Measurements from ENCODE around the gene IFITM1.
A peak's percentile ranks its signal among the peaks of the same experiment; 100 is the strongest.
"Not testable (repeated sequence)": the region's sequence is repeated elsewhere in the genome, so short reads cannot be mapped to it uniquely, and the experiment has no call there.

Gene IFITM1

DNA sequence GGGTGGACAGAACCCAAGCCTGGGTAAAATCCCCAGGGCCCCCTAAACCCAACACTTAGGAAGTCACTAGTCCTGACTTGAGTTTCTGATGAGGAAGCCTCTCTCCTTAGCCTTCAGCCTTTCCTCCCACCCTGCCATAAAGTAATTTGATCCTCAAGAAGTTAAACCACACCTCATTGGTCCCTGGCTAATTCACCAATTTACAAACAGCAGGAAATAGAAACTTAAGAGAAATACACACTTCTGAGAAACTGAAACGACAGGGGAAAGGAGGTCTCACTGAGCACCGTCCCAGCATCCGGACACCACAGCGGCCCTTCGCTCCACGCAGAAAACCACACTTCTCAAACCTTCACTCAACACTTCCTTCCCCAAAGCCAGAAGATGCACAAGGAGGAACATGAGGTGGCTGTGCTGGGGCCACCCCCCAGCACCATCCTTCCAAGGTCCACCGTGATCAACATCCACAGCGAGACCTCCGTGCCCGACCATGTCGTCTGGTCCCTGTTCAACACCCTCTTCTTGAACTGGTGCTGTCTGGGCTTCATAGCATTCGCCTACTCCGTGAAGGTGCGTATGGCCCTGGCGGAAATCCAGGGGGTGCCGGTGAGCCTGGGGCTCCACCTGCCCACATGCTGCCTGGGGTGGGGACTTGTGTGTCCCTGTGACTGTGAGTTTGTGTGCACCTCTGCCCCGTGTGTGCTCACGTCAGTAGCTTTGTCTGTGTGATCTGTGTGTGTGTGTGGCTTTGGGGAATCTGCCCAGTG is at the start of gene IFITM1:
Gene IFITM1, plus strand, starts transcription at position 254 of the 767 bp plus-strand sequence. Its CDS starts 131 bp downstream, at position 385.
- DNase-seq (ENCODE audit: low spot score in 2 of 2) (peak in 1 of 2 donors; percentile 73), ATAC-seq (replicated peaks; ENCODE audit: extremely low read depth, poor library complexity, severe bottlenecking) (peak; percentile 64)
- Mint-ChIP-seq H3K36me3 (ENCODE audit: insufficient read depth) (peaks cover 50% of the 10 kb centered on the region), H3K27me3 (no peaks in the 10 kb centered on the region), H3K4me1 (peaks cover 53% of the 10 kb centered on the region), H3K27ac (ENCODE audit: low read depth) (peak within 1 kb of the TSS; percentile 96), H3K4me3 (peak within 1 kb of the TSS; percentile 89), H3K9me3 (no peaks in the 10 kb centered on the region)

DNA sequence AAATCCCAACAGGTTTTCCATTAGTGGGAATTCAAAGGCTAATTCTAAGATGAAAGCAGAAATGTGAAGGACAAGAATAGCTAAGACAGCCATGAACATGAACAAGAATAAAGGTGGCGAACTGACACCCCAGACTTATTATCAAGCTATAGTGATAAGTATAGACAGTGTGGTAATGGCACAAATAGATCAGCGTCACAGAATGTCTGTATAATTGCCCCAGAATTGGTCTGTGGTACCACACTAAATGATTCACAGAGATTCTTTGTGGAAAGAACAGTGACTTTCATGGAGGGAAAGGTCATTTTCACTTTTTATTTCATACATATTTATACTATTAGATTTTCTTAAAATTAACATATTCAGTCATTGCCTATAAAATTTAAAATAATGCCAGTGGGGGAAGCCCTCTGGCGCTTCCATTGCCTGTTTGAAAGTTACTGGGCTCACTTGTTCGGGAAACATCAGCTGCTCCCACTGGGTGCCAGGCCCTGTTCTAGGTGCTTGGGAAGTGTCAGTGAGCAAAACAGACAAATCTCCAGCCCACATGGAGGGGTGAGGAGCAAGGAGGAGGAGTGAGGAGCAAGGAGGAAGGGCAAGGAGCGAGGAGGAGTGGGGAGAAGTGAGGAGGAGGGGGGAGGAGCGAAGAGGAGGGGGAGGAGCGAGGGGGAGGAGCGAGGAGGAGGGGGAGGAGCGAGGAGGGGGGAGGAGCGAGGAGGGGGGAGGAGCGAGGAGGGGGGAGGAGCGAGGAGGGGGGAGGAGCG is 47.0 kb upstream of the IFITM1 start:
- Mint-ChIP-seq H3K4me3 (peak overlapping the region; percentile 93), H3K36me3 (ENCODE audit: insufficient read depth) (peaks cover 13% of the 10 kb centered on the region), H3K27ac (ENCODE audit: low read depth) (peak overlapping the region; percentile 95), H3K4me1 (peaks cover 29% of the 10 kb centered on the region), H3K27me3 (no peaks in the 10 kb centered on the region), H3K9me3 (no peaks in the 10 kb centered on the region)
- no peak for ATAC-seq (replicated peaks; ENCODE audit: extremely low read depth, poor library complexity, severe bottlenecking)
- no peak for DNase-seq (ENCODE audit: low spot score in 2 of 2)

- Mint-ChIP-seq H3K27ac (ENCODE audit: low read depth) (peak overlapping the region; percentile 95), H3K4me3 (peak overlapping the region; percentile 93), H3K36me3 (ENCODE audit: insufficient read depth) (peaks cover 13% of the 10 kb centered on the region), H3K9me3 (no peaks in the 10 kb centered on the region), H3K4me1 (peaks cover 29% of the 10 kb centered on the region), H3K27me3 (no peaks in the 10 kb centered on the region)
- ATAC-seq (replicated peaks; ENCODE audit: extremely low read depth, poor library complexity, severe bottlenecking): peak; percentile 24
- no peak for DNase-seq (ENCODE audit: low spot score in 2 of 2)
These were observed 46.3 kb upstream of the IFITM1 start for GRCh38 chr11:267491-267994.

DNA sequence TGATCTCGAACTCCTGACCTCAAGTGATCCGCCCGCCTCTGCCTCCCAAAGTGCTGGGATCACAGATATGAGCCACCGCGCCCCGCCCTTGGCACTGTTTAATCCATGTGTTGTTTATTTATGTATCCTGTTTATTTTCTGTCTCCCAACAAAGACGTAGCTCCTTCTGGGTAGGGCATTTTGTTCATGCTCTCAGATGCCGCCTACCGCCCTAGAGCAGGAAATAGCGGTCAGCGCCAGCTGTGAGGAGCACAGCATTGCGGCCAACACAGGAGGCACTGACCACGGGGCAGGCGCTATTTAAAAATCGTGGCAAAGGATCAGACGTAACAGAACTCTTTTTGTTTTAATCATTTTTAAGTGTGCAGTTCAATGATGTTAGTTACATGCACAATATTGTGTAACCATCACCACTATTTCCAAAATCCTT is 45.1 kb upstream of the IFITM1 start:
- not testable (repeated sequence) for H3K9me3 Mint-ChIP-seq, H3K27me3 Mint-ChIP-seq
- Mint-ChIP-seq H3K27ac (ENCODE audit: low read depth) (peak overlapping the region; percentile 95), H3K4me3 (peak overlapping the region; percentile 93), H3K4me1 (peaks cover 29% of the 10 kb centered on the region), H3K36me3 (ENCODE audit: insufficient read depth) (peaks cover 13% of the 10 kb centered on the region)
- ATAC-seq (replicated peaks; ENCODE audit: extremely low read depth, poor library complexity, severe bottlenecking) (peak; percentile 60), DNase-seq (ENCODE audit: low spot score in 2 of 2) (peak; percentile 47 to 64)

DNA sequence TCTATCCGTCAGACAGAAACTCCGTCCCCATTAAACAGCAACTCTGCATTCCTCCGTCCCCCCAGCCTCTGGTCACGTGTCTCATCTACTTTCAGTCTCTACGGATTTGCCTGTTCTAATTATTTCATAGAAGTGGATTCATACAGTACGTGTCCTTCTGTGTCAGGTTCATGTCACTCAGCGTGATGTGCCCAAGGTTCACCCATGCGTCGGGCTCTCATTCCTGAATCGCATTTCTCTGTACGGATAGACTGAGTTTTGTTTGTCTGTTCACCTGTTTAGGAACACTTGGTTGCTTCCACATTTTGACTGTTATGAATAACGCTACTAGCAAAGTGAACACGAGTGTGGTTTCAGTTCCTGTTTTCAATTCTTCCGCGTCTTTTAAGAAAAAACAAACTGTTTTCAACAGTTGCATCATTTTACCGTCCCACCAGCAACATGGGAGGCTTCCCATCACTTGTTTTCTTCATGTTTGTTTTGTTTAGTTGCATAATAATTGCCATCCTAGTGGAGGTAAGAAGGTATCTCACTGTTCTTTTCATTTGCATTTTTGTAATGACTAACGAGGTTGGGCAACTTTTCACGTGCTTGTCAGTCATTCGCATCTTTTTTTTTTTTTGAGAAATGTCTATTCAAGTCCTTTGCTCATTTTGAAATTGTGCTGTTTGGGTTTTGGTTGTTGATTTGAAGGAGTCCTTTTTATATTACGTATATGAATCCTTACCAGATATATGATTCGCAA is 44.5 kb upstream of the IFITM1 start:
- DNase-seq (ENCODE audit: low spot score in 2 of 2): peak; percentile 46 to 69
- Mint-ChIP-seq H3K27me3 (no peaks in the 10 kb centered on the region), H3K9me3 (no peaks in the 10 kb centered on the region), H3K27ac (ENCODE audit: low read depth) (peak overlapping the region; percentile 95), H3K36me3 (ENCODE audit: insufficient read depth) (peaks cover 13% of the 10 kb centered on the region), H3K4me1 (peaks cover 29% of the 10 kb centered on the region), H3K4me3 (peak overlapping the region; percentile 93)
- ATAC-seq (replicated peaks; ENCODE audit: extremely low read depth, poor library complexity, severe bottlenecking): peak; percentile 69

DNA sequence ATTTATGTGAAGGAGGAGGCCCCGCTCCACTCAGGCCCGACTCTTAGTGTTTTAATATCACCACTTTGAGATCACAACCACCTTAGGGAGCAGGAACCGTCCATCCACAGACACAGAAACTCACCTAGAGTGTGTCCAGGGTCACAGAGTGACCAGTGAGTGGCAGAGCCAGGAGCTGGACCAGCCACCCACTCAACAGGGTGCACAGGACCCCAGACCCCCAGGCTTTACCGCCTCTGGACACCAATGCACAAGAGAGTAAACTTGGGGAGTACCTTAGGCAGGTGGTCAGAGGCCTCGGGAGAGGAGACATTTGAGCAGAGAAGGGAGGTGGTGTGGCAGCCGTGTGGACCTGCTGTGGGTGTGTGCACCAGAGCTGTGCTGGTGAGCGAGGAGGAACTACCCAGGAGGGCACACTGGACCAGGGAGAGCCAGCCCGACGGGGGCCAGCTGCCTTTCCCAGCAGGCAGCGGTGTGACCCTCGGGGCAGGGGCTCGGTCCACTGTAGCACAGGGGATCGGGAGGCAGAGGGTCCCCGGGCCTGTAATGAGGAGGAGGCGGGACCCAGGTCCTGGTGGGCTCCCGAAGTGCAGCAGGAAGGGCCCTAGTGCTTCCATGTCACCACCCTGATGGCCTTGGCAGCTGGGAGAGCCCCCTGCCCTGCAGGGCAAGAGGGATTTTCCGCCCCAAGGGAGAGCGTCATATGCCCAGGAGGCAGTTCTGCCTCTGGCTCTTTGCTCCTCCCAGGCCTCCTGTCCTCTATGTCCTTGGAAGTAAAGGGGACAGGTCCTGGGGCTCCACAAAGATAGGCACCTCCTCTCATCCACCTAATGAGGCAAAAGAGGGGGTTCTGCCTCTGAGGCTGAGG is 43.2 kb upstream of the IFITM1 start:
- H3K4me3 Mint-ChIP-seq: no peak overlapping the region
- peak overlapping the region; percentile 95 for H3K27ac Mint-ChIP-seq (ENCODE audit: low read depth)
- peaks cover 29% of the 10 kb centered on the region for H3K4me1 Mint-ChIP-seq
- DNase-seq (ENCODE audit: low spot score in 2 of 2) (no peak), ATAC-seq (replicated peaks; ENCODE audit: extremely low read depth, poor library complexity, severe bottlenecking) (no peak)
- H3K27me3 Mint-ChIP-seq: no peaks in the 10 kb centered on the region
- H3K9me3 Mint-ChIP-seq: no peaks in the 10 kb centered on the region
- peaks cover 13% of the 10 kb centered on the region for H3K36me3 Mint-ChIP-seq (ENCODE audit: insufficient read depth)

DNA sequence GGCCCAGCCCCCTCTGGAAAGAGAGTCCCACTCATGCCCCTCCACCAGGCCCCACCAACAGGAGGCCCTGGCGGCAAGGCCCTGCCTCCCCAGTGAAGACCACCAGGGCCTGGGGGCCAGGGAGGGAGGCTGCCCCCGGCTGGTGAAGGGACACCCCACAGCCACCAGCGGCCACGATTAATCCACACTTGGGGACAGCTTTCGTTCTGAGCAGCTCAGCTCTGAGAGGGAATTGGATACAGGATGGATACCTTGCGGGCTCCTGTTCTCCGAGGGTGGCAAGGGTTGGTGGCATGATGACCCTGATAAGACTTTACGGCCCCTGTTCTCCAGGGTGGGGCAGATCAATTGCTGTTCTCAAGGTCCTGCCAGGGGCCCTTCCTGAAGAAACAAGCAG is 42.5 kb upstream of the IFITM1 start:
- H3K27ac Mint-ChIP-seq (ENCODE audit: low read depth): no peak overlapping the region
- DNase-seq (ENCODE audit: low spot score in 2 of 2): no peak

GRCh38 chr11:272195-272930 is 41.5 kb upstream of the IFITM1 start:
- Mint-ChIP-seq H3K4me3 (no peak overlapping the region), H3K27me3 (no peaks in the 10 kb centered on the region), H3K36me3 (ENCODE audit: insufficient read depth) (peaks cover 13% of the 10 kb centered on the region), H3K4me1 (peaks cover 24% of the 10 kb centered on the region), H3K27ac (ENCODE audit: low read depth) (no peak overlapping the region), H3K9me3 (no peaks in the 10 kb centered on the region)
- no peak for ATAC-seq (replicated peaks; ENCODE audit: extremely low read depth, poor library complexity, severe bottlenecking)
- DNase-seq (ENCODE audit: low spot score in 2 of 2): no peak

More for the DNA sequence above, 42.5 kb upstream of the IFITM1 start:
- no peak for ATAC-seq (replicated peaks; ENCODE audit: extremely low read depth, poor library complexity, severe bottlenecking)
- Mint-ChIP-seq H3K4me3 (no peak overlapping the region), H3K4me1 (peaks cover 29% of the 10 kb centered on the region), H3K9me3 (no peaks in the 10 kb centered on the region), H3K36me3 (ENCODE audit: insufficient read depth) (peaks cover 13% of the 10 kb centered on the region), H3K27me3 (no peaks in the 10 kb centered on the region)

DNA sequence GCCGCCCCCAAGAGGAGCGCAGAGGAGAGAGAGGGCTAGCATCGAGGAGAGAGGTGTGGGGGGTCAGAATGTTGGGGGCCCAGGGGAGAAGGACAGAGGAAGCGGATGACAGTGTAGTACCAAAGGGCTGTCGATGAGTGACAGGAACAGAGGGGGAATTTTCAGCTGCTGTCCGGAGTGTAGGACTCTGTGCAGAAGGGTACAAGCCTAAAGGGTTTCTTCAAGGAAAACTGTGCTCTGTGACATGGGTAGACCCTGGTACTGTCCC is 41.0 kb upstream of the IFITM1 start:
- no peaks in the 10 kb centered on the region for H3K9me3 Mint-ChIP-seq
- H3K27me3 Mint-ChIP-seq: no peaks in the 10 kb centered on the region
- no peak for ATAC-seq (replicated peaks; ENCODE audit: extremely low read depth, poor library complexity, severe bottlenecking)
- H3K4me1 Mint-ChIP-seq: peaks cover 24% of the 10 kb centered on the region
- no peak overlapping the region for H3K4me3 Mint-ChIP-seq
- peaks cover 11% of the 10 kb centered on the region for H3K36me3 Mint-ChIP-seq (ENCODE audit: insufficient read depth)
- H3K27ac Mint-ChIP-seq (ENCODE audit: low read depth): no peak overlapping the region
- DNase-seq (ENCODE audit: low spot score in 2 of 2): no peak

GRCh38 chr11:276219-276618 is 37.6 kb upstream of the IFITM1 start:
- ATAC-seq (replicated peaks; ENCODE audit: extremely low read depth, poor library complexity, severe bottlenecking) (no peak), DNase-seq (ENCODE audit: low spot score in 2 of 2) (no peak)
- Mint-ChIP-seq H3K27ac (ENCODE audit: low read depth) (no peak overlapping the region), H3K4me3 (no peak overlapping the region), H3K27me3 (no peaks in the 10 kb centered on the region), H3K36me3 (ENCODE audit: insufficient read depth) (peaks cover 8% of the 10 kb centered on the region), H3K9me3 (no peaks in the 10 kb centered on the region), H3K4me1 (peaks cover 21% of the 10 kb centered on the region)
